ENCODE measurements around the gene IL1R2.

DNA sequence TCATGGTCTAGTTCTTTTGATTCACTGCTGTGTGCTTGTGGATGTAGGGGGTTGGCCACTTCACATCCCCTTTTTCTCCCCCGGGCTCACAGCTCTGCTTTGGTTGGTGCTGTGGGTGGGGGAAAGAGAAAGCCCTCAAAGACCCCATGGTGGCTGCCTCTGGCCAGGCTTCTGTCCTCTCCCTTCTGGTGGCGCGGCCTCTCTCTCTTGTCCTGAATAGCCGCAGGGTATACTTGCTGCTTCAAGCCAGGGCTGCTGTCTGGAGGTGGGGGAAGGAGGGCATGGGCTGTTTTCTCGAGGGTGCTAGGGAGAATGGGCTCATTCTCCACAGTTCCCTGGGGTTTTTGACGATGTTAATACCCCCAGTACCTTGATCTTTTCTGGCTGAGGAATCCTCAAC, 53.9 kb downstream of the IL1R2 start:
- TF ChIP-seq GABPA (IDR thresholded peaks at IDR 0.05; ENCODE audit: borderline replicate concordance, insufficient read depth, low read length) (no peak), RXRA (IDR thresholded peaks at IDR 0.05; ENCODE audit: insufficient read depth, low read depth, low read length) (no peak), KDM4A (IDR thresholded peaks at IDR 0.05; ENCODE audit: low read depth, low read length, severe bottlenecking) (no peak), JUN (IDR thresholded peaks at IDR 0.05; ENCODE audit: low read depth, low read length) (no peak), SUZ12 (IDR thresholded peaks at IDR 0.05; ENCODE audit: low read length) (no peak), CHD2 (IDR thresholded peaks at IDR 0.05; ENCODE audit: low read length) (no peak), RBBP5 (IDR thresholded peaks at IDR 0.05; ENCODE audit: borderline replicate concordance, low read depth, low read length) (no peak), POLR2AphosphoS5 (IDR thresholded peaks at IDR 0.05; ENCODE audit: low read depth, low read length) (no peak), CREB1 (IDR thresholded peaks at IDR 0.05) (no peak)
- TF ChIP-seq, protein P1, sequence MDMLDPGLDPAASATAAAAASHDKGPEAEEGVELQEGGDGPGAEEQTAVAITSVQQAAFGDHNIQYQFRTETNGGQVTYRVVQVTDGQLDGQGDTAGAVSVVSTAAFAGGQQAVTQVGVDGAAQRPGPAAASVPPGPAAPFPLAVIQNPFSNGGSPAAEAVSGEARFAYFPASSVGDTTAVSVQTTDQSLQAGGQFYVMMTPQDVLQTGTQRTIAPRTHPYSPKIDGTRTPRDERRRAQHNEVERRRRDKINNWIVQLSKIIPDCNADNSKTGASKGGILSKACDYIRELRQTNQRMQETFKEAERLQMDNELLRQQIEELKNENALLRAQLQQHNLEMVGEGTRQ (IDR thresholded peaks at IDR 0.05; ENCODE audit: low read length) = no peak
- TF ChIP-seq, protein P2, sequence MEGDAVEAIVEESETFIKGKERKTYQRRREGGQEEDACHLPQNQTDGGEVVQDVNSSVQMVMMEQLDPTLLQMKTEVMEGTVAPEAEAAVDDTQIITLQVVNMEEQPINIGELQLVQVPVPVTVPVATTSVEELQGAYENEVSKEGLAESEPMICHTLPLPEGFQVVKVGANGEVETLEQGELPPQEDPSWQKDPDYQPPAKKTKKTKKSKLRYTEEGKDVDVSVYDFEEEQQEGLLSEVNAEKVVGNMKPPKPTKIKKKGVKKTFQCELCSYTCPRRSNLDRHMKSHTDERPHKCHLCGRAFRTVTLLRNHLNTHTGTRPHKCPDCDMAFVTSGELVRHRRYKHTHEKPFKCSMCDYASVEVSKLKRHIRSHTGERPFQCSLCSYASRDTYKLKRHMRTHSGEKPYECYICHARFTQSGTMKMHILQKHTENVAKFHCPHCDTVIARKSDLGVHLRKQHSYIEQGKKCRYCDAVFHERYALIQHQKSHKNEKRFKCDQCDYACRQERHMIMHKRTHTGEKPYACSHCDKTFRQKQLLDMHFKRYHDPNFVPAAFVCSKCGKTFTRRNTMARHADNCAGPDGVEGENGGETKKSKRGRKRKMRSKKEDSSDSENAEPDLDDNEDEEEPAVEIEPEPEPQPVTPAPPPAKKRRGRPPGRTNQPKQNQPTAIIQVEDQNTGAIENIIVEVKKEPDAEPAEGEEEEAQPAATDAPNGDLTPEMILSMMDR (IDR thresholded peaks at IDR 0.05; ENCODE audit: control extremely low read depth in 1 of 3, insufficient read depth in 1 of 3, low read depth in 1 of 3, low read length in 3 of 3) = no peak
- TF ChIP-seq, protein P3, sequence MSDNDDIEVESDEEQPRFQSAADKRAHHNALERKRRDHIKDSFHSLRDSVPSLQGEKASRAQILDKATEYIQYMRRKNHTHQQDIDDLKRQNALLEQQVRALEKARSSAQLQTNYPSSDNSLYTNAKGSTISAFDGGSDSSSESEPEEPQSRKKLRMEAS (IDR thresholded peaks at IDR 0.05) = no peak
